NCI-H524 treated with DMSO at 0.1 percent for 48 hours (cell line): Measurements from ENCODE around the gene CD48.
"Not testable (repeated sequence)": the region's sequence is repeated elsewhere in the genome, so short reads cannot be mapped to it uniquely, and the experiment has no call there.

ENCODE experiments used
- DNase-seq: peaks from one replicate; lab custom pipeline; 2025; lab: John Stamatoyannopoulos, UW

Gene CD48

DNA sequence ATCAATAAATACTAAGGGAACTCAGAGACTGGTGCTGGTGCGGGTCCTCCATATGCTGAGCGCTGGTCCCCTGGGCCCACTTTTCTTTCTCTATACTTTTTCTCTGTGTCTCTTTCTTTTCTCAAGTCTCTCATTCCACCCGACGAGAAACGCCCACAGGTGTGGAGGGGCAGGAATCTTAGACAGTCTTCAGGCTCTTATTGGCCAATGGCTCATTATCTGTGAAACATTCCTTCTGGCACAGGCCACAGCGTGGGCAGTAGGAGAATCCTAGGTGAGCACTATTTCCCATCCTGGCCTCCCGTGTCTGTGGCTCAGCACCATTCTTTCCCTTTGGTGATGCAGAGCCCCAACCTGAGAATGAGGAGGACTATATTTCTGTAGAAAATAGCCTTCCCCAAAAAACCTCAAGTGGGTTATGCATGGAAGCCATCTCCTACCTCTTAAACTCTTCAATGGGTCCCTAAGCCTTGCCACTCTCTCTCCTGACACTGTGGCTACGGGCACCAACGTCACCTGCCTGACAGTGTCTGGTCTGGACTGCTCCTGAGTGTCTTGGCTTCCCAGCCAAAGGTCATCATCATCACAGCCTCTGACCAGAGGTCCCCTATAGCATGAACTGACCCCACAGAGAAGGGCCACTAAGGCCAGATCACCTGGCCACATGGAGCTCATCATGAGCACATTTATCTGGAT is 58.5 kb downstream of the CD48 start:
- no peak for DNase-seq

DNA sequence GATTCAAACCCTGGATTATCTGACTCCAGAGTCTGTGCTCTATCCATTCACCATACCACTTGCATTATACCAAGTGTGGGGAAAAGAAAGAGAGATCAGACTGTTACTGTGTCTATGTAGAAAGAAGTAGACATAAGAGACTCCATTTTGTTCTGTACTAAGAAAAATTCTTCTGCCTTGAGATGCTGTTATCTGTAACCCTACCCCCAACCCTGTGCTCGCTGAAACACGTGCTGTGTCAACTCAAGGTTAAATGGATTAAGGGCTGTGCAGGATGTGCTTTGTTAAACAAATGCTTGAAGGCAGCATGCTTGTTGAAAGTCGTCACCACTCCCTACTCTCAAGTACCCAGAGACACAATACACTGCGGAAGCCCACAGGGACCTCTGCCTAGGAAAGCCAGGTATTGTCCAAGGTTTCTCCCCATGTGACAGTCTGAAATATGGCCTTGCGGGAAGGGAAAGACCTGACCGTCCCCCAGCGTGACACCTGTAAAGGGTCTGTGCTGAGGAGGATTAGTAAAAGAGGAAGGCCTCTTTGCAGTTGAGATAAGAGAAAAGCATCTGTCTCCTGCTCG is 59.5 kb downstream of the CD48 start:
- not testable (repeated sequence) for DNase-seq

DNA sequence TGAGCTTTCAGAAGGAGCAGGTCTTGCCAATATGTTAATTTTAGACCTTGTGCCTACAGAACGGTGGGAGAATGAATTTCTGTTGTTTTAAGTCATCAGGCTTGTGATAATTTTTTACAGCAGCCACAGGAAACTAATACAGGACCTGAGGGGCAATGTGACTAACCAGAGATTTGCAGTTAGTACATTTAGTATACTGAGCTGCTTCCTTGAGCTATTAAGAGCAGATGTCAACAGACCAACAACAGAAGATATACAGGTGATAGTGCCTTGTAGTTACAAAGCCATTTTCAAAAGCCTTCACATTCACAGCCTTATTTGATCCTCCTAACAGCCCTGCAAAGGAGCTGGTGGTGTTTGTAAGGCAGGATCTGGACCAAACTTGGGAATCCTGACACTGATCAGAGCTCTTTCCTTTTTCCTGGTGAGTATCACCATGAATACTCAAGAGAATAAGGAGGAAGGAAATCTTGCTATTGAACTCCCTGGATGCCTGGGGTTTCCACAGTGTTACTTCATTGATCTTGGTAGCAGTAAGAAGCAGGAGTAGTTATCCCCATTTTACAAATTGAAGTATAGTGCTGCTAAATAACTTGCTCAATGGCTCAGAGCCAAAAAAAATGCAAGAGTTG is 60.1 kb downstream of the CD48 start:
- DNase-seq = no peak

DNA sequence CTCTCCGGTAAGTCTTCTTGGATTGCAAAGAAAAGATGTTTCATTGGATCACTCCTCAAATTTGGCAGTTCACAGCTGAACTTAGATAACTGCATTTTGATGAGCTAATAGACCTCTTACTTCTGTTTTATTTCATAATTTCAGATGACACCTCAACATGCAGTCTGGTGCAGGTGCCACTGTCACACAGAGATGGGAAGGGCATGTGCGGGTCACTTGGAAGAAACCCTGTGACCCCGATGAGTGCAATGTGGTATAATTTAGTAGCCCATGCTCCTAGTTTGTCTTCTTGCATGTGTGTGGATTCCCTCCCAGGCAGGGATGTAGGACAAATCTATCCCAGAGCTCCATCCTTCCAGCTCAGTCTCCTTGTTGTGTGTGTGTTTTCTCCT is 64.3 kb downstream of the CD48 start:
- DNase-seq = no peak

DNA sequence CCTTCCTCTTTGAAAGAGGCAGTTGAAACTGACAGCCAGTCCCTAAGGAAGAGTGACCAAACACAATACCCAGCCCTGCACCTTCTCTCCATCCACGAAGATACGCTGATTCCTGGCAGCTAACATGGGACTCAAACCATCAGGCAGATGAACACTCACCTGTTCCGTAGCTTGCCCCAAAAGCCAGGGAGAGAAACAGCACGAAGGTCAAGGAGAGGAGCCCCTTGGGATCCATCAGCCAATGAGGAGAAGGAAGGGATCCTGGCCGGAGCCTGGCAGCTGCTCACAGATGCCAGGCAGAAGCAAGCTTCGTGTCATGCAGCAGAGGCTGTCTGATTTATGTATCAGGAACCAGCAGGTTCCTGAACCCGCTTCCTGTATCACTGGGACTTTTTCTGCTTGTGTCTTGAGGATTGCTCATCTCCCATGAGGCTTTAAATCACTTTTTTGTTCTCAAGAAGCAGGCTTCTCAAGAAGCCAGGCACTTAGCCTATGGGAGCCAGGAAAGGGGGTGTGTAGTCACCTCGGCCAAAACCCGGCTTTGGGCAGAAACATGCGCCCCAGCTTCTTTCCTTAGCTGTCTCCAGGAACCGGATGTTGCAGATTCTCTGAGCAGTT is 64.8 kb downstream of the CD48 start, which contains the start of gene SLAMF1:
TSS of gene SLAMF1 (minus strand) at position 334 of the 618 bp plus-strand sequence. CDS start at position 235, 99 bp downstream.
- no peak for DNase-seq

DNA sequence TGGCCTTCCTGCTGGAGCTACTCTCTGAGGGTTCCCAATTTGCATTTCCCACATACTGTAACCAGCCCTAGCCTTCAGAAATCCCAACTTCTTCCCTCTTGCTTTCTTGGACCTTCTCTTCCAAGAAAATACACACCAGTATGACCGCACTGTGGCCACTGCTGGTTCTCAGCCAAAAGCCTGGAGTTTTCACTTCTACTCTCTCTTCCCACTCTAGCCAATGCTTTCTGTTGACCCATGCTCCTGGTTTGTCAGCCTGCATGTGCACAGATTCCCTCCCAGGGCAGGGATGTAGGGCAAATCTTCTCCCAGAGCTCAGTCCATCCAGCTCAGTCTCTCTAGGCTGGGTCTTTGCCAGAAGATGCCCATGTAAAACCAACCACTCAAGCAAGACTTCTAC is 65.4 kb downstream of the CD48 start:
- no peak for DNase-seq

DNA sequence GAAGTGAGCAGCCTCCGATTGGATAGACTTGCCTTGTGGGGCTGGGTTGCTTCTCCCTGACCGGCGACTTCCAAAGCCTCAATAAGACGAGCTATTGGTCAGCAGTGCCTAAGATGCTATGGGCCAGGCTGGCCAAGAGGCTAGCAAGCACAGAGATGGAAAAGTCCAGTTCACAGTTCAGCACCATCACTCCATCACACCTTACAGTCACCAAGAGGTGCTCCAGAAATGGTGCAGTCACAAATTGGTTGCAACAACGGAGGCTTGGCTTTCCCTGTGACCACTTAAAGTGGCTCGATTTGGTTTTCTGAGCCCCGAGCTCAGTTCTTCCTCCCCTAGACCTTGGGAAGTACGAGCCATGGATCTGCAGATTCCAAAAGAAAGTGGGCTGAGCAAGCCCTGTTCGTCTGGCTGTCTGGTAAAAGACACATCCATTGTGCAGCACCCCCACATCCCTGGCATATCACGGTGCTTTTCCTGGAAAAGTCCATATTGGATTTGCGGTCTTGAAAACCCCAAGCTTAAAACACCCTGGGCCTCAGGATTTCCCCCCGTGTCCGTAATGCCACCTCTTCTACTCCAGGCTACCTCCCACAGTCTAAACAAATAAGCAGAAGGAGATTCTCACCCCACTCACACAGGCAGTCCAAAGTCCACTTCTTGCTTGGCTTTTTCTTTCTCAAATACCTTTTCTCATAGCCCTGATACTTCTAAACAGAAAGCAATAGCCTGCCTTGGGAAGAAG is 66.1 kb downstream of the CD48 start:
- no peak for DNase-seq

DNA sequence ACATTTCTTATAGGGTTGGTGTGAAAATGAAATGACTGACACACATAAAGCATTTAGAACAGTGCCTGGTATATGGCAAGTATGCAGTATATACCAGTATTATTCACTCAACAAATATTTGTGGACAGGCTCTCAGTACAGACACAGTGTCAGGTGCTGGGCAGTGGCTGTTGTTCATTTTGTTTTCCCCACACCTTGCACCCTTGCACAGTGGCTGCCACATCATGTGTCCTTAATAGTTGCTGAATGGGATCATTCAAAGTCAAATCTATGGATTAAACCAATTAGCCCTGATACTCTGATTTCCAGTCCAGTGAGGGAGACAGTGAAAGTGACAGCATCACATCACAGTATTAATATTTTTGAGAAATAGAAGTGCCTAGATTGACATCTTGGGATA is 67.2 kb downstream of the CD48 start:
- DNase-seq = no peak

DNA sequence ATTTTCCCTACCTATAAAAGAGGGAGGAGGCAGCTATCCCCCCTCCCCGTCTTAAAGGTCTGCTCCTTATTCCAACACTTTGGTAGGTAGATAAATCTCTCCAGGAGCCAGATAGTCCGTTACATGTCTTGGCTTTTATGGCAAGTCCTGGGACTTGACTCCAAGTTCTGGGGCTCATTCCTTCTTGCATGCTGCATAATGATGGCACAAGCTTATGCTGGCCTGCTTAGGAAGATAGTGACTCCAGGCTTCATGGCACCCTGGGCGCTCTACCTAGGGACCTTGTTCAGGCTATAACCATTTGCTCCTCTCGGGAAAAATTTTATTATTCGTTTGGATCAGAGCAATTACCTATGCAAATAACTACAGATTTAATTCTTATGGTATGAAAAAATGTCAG is 68.5 kb downstream of the CD48 start:
- DNase-seq = no peak

DNA sequence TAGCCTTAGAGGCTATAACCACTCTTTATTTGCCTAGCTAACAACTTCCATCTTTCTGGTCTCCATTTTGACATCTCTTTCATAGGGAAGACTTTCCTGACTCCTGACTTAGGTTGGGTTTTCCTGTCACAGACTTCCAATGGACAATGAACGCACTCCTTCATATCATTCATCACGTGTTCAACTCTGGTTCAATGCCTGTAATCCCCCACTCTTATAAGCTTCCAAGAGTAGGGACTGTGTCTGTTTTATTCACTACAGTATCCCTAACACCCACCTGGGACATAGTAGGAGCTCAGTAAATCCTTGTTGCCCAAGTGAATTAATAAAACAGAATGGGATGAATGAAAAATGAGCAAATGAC is 69.4 kb downstream of the CD48 start:
- no peak for DNase-seq

DNA sequence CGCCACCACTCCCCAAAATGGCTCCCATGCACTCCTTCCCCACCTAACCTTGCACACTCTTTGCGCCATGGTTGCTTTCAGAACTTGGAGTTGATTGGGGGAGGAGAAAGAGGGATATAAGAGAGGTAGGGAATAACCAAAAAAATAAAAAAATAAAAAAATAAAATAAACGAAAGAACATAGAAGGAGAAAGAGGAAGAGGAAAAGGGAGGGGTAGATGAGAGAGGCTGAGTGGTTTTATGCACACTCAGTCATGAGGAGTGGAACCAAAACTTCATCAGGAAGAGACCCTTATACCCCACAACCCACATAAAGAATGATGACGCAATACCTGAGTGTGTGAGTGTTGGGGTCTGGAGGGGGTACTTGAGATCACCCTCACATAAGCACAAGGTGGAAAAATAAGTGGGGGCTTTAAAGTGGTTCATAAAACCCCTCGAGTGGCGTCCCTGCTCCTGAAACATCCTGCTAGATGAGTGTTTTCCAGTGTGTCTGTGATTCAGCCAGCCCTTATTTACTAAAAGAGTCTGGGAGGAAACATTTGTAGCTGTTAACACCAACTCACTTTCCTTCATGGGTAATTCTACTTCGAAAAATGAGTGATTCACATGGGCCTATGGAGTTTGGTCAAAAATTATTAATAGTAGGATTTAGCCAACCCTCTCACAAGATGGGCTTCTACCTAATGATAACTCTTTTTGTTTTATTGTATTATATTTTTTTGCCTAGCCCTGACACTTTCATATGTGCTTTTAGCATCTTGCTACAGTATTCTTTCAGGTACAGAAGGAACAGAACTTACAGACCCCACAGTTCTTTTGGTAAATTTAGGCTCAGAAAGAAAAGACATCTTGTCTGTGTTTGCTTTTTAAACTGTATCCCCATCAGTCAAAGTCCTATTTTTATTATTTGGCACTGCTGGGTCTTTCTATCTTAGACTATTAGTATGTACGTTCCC is 70.0 kb downstream of the CD48 start:
- no peak for DNase-seq

DNA sequence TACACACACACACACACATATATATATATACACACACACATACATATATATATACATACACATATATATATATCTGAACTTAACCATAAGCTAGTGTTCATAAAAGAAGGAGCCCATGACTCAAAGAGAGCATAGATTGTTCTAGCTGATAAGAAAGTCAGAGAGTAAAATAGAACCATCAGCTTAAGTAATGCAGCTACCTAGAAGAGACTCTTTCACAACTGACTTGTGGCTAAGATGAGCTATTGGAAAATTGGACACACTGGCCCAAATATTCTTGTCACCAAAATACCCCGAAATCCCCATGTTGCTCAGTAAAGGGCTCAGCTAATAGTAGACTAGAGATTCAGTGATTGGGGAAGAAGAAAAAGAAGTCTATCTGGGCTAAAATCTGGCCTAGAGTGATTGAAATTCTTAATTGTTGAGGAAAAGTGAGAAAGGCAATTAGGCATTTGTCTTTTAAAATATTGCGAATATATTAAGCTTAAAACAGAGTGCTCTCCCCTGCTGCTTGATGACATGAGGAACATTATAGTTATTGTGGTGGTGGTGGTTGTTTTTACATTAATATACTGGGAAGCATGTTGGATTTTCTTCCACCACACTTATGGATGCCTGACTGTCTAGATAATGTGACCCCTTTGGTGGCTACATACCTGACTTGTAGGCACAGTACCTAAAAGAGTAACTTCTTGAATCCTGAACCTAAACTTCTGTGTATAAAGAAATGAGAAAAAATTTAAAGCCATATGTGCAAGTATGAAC is 71.1 kb downstream of the CD48 start:
- DNase-seq = no peak

DNA sequence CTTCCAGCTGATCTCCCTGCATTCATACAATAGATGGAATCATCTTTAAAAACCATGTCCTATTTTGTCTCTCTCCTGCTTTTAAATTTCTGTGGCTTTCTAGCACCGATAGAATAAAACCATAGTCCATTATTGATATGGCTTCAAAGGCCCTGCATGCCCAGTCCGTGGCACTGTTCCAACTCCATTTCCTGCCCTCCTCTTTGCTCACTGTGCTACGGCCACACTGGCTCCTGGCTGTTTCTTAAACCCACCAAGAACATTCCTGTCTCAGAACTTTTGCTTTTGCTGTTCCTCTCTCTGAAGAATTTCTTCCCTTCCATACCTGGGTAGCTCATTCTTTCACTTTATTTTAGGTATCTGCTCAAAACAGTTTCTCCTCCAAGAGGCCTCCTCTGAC is 72.0 kb downstream of the CD48 start:
- no peak for DNase-seq

DNA sequence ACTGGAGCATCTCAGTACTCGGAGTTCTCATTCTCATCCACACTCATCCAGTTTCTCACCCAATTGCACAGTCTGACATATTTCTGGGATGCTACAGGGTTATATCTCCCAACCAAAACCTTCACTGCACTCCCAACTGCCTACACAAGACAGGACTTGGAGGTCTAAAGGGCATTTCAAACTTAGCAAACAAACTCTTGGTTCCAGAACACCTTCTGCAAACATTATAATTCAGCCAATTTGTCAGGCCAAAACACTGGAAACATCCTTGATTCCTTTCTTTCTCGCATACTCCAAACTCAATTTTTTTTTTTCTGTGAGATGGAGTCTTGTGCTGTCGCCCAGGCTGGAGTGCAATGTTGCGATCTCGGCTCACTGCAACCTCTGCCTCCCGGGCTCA is 72.7 kb downstream of the CD48 start:
- no peak for DNase-seq

DNA sequence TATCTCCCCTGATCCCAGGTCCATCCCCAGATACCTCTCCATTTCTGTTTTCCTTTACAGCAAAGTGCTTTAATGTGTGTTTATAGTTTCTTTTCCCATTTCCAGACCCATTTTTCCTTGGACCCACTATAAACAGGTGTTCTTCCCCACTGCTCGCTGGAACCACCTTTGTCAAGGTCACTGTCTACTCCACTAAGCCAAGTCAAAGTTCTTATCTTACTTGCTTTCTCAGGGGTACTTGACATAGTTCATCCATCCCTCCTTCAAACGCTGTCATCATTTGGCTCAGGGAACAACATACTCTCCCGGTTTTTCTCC is 73.1 kb downstream of the CD48 start:
- no peak for DNase-seq

DNA sequence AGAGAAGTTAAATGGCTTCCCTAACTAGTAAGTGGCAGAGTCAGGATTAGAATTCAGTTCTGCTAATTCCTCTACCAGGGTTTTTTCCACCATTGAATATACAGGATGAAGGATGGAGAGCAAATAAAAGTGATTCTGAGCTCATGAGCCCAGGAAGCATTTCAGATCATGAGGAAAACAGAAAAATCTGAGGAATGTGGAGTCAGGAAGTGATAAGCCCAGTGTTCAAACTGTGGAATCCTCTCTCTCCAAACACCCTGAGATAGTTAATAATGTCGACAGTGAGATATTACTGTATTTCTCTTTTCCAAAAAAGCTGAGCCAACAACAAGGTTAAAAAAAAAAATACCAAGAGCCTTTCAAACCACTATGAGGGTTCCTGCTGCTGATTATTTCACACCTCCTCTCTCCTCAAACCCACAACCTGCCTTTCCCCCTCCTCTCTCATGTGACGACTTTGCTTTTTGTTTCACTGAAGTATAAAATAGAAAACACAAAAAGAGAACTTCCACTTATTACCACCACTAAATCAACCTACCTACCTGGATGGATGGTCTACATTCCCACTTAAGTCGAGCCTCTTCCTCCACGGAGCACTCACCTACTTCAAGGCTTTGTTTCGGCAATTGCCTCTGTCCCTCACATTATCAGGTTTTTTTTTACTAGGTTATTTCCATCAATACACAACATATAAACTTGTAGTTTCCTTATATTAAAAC is 73.6 kb downstream of the CD48 start:
- DNase-seq = no peak

DNA sequence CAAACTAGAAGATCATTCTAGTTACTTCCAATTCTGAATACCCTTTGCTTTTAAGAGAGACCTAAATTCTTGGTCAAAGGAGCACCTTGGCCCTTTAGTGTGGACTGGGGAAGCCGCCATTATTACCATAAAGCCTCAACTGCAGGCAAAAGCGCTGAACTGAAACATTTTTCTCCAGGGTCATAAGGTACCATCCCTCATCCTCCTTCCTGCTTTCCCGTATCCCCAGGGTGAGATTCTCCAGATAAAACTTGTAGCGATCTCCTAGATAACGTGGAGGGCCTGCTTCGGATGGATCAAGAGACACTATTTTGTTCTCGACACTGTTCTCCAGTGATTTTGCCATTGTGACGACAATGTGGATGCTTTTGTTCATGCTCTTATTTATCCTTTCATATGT is 74.6 kb downstream of the CD48 start:
- no peak for DNase-seq

DNA sequence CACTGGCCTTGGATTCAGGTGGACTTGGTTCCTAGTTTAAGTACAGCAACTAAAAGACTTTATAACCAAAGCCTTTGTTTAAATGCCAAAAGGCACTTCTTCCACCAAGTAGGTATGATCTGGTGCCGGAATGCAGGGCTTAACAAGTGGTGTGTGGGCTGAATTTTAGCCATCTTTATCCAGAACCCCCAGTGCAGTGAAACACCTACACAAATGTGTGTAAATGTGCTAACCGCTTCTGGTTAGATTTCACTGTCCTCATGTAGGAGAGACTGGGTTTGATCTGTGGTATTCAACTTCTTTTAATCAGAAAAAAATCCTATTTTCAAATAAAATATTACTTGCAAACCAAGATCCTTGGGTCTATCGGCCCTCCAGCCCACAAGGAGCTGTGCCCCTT is 75.1 kb downstream of the CD48 start:
- no peak for DNase-seq

DNA sequence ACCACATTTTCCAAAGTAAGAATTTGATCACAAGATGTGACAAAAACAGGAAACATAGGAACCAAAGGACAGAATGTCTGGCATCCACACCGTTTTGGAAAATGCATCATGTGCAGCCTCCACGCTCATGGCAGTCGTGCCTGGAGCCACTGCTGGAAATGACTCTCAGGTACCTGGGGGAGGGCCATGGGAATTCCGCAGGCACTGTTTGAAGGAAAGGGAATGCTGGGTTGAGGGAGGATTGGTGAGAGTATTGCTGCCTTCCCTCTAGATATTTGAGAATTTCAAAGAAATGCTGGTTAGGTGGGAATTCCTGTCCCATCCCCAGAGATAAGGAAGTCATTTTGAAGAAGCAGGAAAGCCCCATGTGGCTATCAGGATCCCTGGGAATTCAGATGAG is 75.5 kb downstream of the CD48 start:
- no peak for DNase-seq
